HCT116 (cell line): ENCODE data around the gene STAMBPL1.

Source experiments
- CEBPB ChIP-seq: IDR thresholded peaks from 2 replicates; pipeline ENCODE4 v1.6.1; 2012; ENCODE audit warnings: low read depth
- CTCF ChIP-seq, 3 experiments: fragments of 200-600 bp in 1 of 3; sonication (generic) in 1 of 3; IDR thresholded peaks in 2 of 3; conservative IDR thresholded peaks in 1 of 3; 2 replicates each; pipeline ENCODE4 v1.5.1; 2012 to 2017; ENCODE audit warnings: low read depth in 2 of 3, low read length in 2 of 3, antibody characterized with exemption in 1 of 3, borderline replicate concordance in 1 of 3, control low read depth in 1 of 3, mild to moderate bottlenecking in 1 of 3, mixed read lengths in 1 of 3, mixed run types in 1 of 3, moderate library complexity in 1 of 3; ENCODE audit not compliant: insufficient read depth in 1 of 3
- EZH2phosphoT487 ChIP-seq: fragments of 200-600 bp; IDR thresholded peaks from 2 replicates; pipeline ENCODE4 v1.6.1; 2018; ENCODE audit warnings: antibody characterized with exemption, borderline replicate concordance
- MAX ChIP-seq: IDR thresholded peaks from 2 replicates; pipeline ENCODE4 v1.6.1; 2012
- SIN3A ChIP-seq: IDR thresholded peaks from 2 replicates; pipeline ENCODE4 v1.6.1; 2012; ENCODE audit warnings: low read depth
- ZFX ChIP-seq: fragments of 450-650 bp; IDR thresholded peaks from 2 replicates; pipeline ENCODE4 v1.6.1; 2017

GRCh38 chr10:88835910-88836221, 44.2 kb upstream of the STAMBPL1 start:
- TF ChIP-seq CTCF (IDR thresholded peaks at IDR 0.05 in 2 of 3, conservative IDR thresholded peaks at IDR 0.05 in 1 of 3; ENCODE audit: borderline replicate concordance in 1 of 3, insufficient read depth in 1 of 3, low read depth in 2 of 3, low read length in 2 of 3) (no peak), ZFX (no peak), SIN3A (no peak), EZH2phosphoT487 (no peak), CEBPB (no peak), MAX (no peak)
